Left ventricle myocardium superior (tissue), 1 donor: Measurements from ENCODE around the gene ZNF391. TPM values are rescaled to one million over a fixed set of nuclear protein-coding genes. Genes with fewer than 3 reads are reported as not detected.
A peak's percentile ranks its signal among the peaks of the same experiment; 100 is the strongest.
"Not testable (repeated sequence)": the region's sequence is repeated elsewhere in the genome, so short reads cannot be mapped to it uniquely, and the experiment has no call there.

ENCODE experiments used
- ATAC-seq: fragments of 200-7000 bp; cut with Tn5 transposase; one replicate; pipeline ENCODE4 v1.9.1; 2020; ENCODE audit warnings: mild to moderate bottlenecking, moderate library complexity
- DNase-seq: peaks from one replicate; pipeline ENCODE4 v3.0.0-alpha.2; 2020
- intact Hi-C: fragments of 100-400 bp; cut with micrococcal nuclease; formaldehyde crosslinking; loops from one replicate; pipeline ENCODE4 v1.11.0; 2022
- long read RNA-seq: library from polyadenylated mRNA; unstranded; transcript quantifications from one replicate; pipeline ENCODE4 v2.0.0, GENCODE V29; 2021
- total RNA-seq: library from RNA; stranded (reverse); fragmentation: NEBNext Ultra II Directional; extraction: Animal tissue kit (Norgen Biotek cat#: 25700); gene quantifications from one replicate; pipeline ENCODE4 v1.2.1, GENCODE V29; 2021
- donor health status: DM: no; HTN: yes; CAD: no; lungs with severe emphysema.

The ZNF391 gene
- total RNA-seq: 0.97 TPM
- long read RNA-seq, full-length matches to known transcripts: 2 of 2 reads
- long read RNA-seq, partial matches to known transcripts: 0 of 2 reads
- long read RNA-seq, other reads (novel, unspliced or antisense): 0 of 2 reads

DNA sequence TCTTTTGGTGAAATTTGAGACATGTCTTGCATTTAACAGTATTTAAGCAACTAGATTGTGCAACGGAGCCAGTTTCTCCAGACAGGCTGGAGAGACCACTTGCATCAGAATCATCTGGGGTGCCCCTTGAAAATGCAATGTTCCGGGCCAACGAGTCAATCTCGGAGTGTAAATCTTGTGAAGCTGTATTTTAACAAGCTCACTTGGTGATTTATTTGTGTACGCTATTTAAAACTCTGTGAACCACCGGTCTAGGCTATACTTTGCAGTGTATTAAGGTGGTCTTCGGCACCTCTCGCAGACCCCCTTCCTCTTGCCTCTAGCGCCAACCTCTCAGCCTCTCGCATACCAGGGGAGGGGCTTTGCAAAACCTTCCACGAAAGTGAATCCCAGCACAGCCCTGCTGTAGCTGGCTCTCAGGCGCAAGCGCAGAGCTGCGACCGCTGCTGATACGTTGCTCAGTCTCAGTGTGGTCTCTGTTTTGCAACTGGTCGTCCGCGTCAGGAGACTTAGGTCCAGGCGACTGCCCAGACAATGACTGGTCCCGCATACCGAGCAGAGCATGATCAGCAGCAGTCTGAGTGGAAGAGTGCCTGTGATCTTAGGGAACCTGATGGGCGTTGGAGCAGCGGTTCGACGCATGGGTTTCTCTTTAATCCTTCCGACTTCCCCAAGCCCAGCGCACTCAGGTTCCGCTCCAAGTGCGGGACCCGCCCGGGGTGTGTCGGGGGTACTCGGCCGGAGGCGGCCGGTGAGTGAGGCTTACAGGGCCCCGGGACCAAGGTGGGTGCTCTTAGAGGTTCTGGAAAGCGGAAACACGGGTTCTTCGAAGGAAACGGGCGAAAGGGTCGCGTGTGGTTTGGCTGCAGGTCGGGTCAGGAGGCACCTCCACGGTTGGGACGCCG is at the start of gene ZNF391:
Gene ZNF391 (plus strand): TSS at position 467 of the 905 bp plus-strand sequence. CDS start 11,612 bp downstream, outside the sequence.
- ATAC-seq (peak; percentile 97), DNase-seq (peak; percentile 80)
- intact Hi-C loops: no loop called here

DNA sequence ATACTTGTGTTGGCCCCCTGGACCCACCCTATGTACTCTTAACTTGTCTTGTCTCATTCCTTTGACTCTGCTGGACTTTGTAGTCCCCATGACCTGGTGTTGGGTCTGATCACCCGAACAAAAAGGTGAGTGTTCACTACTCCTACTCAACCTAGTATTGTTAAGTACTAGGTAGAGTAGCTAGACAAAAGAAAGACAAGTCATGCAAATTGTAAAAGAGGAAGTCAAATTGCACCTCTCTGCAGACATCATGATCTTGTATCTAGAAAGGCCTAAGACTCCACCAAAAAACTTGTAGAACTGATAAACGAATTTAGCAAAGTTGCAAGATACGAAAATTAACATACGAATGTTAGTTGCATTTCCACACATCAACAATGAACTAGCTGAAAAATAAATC is 35.7 kb upstream of the ZNF391 start:
- intact Hi-C loops: no loop called here
- ATAC-seq: no peak

DNA sequence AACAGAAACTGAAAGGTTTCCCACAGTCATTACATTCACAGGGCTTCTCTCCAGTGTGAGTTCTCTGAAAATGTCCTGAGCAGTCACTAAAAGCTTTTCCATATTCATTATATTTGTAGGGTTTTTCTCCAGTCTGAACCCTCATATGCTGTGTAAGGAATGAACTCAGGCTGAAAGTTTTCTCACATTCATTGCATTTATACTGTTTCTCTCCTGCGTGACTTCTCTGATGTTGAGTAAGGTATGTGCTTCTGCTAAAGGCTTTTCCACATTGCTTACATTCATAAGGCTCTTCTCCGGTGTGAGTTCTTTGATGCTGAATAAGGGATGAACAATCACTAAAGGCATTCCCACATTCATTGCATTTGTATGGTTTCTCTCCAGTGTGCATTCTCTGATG is 29.8 kb upstream of the ZNF391 start:
- DNase-seq (no peak), ATAC-seq (no peak)
- intact Hi-C loops: no loop called here

More for the DNA sequence above, 35.7 kb upstream of the ZNF391 start:
- DNase-seq: no peak

DNA sequence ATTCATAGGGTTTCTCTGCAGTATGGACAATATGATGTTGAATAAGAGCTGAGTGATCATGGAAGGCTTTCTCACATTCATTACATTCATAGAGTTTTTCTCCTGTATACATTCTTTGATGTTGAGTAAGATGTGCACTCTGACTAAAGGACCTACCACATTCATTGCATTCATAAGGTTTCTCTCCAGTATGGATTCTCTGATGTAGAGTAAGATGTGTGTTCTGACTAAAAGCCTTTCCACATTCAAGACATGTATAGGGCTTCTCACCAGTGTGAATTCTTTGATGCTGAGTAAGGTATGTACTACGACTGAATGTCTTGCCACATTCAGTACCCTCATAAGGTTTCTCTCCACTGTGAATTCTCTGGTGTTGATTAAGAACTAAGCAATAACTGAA is 29.3 kb upstream of the ZNF391 start:
- DNase-seq (no peak), ATAC-seq (no peak)
- intact Hi-C loops: no loop called here

DNA sequence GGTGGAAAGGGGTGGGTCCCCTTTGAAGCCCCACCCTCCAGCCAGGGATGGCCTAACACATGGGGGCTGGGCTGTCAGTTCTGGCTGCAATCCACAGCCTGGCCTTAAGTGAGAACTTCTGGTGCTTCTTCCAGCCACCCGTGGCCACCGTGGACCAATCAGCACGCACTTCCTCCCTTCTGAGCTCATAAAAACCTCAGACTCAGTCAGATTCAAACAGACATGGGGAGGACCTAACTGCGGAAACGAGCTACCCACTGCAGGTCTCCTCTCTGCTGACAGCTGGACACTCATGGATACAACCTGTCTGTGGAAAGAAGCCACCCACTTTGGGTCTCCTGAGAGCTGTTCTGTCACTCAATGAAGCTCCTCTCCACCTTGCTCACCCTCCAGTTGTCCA is 20.4 kb upstream of the ZNF391 start:
- ATAC-seq (no peak), DNase-seq (no peak)
- intact Hi-C loops: no loop called here

DNA sequence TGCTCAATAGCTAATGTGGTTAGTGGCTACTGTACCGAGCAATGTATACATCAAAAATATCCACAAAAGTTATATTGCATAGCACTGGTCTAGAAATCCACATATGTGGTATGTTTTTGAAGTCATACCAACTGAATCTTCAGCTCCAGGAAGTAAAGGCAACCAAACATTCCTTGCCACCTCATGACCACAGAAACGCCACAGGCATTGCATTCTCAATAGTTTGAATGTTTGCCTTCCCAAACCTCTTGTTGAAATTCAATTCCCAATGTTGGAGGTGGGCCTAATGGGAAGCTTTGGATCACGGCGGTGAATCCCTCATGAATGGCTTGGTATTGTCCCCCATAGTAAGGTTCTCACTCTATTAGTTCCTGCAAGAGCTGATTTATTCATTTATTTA is 18.2 kb upstream of the ZNF391 start:
- DNase-seq (no peak), ATAC-seq (no peak)
- intact Hi-C loops: no loop called here

DNA sequence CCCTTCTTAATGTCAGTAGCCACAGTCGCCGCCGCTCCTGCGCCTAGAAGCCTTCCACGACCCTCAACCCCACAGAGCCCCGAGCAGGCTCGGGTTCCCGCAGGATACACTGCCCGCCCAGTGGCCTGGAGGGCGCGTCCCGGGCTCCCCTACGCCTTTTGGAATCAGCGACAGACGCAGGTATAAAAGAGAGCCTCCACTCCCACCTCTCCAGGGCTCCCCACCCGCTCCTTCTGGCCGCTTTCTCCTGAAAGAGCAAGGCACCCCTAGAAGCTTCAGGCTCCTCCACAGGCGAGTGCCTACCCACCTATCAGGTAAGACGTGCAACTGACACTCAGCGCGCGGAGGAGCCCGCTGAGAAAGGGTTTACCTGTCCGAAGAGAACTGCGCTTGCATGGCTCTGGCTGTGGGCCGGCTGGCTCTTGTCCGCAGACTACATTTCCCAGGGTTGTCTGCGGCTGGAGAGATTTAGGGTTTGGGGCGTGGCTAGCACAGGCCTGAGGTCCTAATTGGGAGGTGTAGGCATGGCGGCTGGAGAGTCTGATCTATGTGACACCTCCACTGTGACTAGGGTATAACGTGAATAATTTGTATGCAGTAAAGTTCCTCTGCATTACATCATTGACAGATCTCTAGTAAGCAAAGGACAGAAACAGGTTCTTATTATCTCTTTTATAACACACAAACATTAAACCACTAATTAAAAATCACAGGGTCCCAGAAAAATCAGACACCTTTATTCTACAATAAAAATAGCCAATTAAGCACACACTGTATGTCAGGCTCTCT is 13.5 kb upstream of the ZNF391 start:
- peak; percentile 84 for DNase-seq
- intact Hi-C loops: no loop called here
- peak; percentile 100 for ATAC-seq

DNA sequence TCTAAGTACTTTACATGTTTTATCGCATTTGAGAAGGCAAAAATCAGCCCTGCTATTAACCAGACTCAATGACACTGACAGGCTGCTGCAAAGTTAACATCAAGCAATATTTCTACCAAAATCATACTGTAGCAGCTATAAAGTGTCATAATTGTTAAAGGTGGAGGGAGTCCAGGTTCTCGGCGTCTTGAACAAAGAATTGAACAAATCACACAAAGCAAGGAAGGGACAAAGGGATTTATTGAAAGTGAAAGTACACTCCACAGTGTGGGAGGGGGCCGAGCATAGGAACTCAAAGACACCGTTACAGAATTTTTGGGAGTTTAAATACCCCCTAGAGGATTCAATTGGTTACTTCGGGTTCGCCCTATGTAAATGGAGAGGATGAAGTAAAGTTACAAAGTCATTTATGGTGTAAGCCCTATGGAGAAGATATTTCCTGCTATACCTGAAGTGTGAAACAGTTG is 12.9 kb upstream of the ZNF391 start:
- no peak for DNase-seq
- intact Hi-C loops: no loop called here
- ATAC-seq: no peak

DNA sequence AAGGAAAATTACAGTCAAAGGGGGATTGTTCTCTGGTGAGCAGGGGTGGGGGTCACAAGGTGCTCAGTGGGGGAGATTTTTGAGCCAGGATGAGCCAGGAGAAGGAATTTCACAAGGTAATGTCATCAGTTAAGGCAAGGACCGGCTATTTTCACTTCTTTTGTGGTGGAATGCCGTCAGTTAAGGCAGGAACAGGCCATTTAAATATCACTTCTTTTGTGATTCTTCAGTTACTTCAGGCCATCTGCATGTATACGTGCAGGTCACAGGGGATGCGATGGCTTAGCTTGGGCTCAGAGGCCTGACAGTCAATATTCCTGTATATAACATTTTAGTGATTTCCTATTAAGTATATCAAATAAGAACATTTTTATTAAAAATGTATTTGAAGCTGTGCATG is 10.2 kb upstream of the ZNF391 start:
- intact Hi-C loops: not testable (repeated sequence)

DNA sequence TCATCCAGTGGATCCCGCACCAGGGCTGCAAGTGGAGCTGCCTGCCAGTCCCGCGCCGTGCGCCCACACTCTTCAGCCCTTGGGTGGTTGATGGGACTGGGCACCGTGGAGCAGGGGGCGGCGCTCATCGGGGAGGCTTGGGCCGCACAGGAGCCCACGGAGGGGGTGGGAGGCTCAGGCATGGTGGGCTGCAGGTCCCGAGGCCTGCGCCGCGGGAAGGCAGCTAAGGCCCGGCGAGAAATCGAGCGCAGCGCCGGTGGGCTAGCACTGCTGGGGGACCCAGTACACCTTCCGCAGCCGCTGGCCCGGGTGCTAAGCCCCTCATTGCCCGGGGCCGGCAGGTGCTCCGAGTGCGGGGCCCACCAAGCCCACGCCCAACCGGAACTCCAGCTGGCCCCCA is 7.6 kb upstream of the ZNF391 start:
- DNase-seq, intact Hi-C loops, ATAC-seq: not testable (repeated sequence)

More for the DNA sequence above, 10.2 kb upstream of the ZNF391 start:
- ATAC-seq, DNase-seq: not testable (repeated sequence)

DNA sequence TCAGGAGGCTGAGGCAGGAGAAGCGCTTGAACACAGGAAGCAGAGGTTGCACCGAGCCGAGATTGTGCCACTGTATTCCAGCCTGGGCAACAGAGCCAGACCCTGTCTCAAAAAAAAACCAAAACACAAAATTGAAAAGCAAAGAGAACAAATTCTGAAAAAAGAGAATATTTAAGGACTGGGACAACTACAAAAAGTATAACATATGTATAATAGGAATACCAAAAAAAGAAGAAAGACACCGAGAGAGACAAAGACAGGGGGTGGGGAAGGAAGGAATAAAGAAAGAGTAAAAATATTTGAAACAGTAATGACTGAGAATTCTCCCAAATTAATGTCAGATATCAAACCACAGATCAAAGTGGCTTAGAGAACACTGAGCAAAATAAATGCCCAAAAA is 5.5 kb upstream of the ZNF391 start:
- DNase-seq (no peak), ATAC-seq (no peak)
- intact Hi-C loops: no loop called here

DNA sequence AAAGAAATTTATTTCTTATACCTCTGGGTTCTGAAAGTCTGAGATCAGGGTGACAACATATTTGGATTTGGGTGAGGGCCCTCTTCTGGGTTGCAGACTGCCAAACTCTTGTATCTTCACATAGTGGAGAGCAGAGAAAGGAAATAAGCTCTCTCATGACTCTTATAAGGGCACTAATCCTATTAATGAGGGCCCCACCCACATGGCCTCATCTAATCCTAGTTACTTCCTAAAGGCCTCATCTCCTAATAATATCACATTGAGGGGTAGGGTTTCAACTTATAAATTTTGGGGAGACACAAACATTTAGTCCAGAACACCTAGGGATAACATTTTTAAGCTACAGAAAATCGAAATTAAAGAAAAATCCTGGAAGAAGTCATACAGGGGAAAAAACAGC is 5.1 kb upstream of the ZNF391 start:
- DNase-seq: no peak
- intact Hi-C loops: no loop called here
- ATAC-seq: no peak

DNA sequence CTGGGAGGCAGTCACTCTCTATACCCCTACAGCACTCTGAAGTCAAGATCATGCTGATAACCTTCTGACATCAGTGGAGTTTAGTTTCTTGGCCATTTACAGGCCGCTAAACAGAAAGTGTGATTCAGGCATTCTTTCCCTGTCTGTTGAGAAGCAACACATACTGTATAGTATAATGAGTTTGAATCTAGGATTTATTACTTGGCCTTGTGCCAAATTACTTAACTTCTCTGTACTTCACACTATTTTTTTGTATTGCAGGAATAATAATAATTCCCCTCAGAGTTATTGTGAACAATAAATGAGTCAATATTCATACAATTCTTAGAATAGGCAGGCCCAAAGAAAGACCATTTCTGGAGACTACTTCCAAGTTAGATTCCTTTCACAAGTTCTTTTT is 4.1 kb downstream of the ZNF391 start:
- DNase-seq (no peak), ATAC-seq (no peak)
- intact Hi-C loops: no loop called here

DNA sequence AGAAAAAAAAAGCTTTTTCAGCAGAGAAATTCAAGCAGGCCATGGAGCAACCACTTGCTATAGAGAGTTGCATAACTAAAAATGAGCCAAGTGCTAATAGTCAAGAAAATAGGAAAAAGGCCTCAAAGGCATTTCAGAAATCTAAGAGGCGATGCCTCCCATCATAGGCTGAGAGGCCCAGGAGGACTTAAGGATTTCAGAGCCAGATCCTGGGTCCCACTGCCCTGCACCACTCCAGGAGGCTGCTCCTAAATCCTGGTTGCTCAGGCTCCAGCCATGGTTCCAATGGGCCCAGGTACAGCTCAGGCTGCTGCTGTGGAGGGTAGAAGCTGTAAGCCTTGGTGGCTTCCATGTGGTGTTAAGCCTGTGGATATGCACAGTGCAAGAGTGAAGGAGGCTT is 5.5 kb downstream of the ZNF391 start:
- no peak for DNase-seq
- intact Hi-C loops: no loop called here
- ATAC-seq: no peak

DNA sequence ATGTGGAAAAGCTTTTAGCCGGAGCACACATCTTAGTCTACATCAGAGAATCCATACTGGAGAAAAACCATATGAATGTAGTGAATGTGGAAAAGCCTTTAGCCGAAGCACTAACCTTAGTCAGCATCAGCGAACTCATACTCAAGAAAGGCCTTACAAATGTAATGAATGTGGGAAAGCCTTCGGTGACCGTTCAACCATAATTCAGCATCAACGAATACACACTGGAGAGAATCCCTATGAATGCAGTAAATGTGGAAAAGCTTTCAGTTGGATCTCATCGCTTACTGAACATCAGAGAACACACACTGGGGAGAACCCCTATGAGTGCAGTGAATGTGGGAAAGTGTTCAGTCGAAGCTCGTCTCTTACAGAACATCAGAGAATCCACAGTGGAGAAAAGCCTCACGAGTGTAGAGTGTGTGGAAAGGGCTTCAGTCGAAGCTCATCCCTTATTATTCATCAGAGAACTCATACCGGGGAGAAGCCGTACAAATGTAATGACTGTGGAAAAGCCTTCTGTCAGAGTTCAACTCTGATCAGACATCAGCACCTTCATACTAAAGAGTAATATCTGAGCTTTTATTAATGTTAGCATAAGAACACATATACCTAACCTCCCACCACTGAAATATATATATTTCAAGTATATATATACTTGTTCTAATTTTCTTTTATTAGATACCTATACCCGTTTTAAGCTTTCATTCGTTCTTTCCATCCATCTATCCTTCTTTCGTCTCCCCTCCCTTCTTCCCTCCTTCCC is 12.5 kb downstream of the ZNF391 start:
- DNase-seq (no peak), ATAC-seq (no peak)
- intact Hi-C loops: no loop called here

DNA sequence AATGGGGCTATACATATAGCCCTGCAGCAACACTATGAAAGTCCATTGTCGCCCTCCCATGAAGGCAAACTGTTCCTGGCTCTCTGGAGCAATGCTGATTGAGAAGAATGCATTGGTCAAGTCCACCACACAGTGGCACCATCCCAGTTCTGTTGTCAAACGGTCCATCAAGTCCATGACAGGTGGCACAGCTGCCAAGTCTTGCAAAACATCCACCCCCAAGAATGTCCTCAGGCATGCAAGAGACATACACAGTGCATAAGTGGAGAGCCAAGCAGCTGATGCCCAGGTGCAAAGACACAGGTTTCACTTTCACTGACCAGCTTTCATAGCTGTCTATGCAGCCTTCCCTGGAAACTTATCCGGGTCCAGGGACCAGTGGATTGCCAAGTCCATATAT is 17.5 kb downstream of the ZNF391 start:
- ATAC-seq: no peak

DNA sequence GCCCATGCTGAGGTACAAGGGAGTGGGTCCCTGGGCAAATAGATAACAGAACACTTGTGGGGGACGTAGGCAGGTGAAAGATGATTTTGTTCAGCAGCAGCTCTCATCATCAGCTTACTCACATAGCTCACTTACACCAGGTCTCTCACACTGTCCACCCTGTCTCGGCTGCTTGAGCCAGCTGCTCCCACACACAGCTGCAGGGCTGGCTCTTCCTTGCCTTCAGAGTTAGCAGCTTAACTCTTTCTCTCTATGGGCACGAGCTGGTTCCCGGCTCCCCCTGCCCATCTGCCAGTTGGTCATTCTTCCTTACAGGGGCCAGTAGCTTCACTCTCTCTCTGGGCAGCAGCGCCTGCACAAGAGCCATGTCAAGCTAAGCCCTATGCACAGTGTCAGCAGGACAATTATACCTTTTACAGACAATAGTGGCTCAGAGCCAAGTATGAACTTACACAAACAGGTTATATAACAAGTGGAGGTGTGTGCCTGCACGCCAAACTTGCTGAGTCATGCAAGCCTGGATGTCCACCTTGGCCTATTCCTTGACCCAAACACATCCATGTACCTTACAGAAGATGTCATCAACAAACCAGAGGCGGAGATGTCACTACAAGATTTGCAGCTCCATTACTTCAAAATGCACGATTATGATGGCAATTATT is 18.7 kb downstream of the ZNF391 start:
- intact Hi-C loops: no loop called here
- ATAC-seq (no peak), DNase-seq (no peak)

More for the DNA sequence above, 17.5 kb downstream of the ZNF391 start:
- intact Hi-C loops: no loop called here
- DNase-seq: no peak

DNA sequence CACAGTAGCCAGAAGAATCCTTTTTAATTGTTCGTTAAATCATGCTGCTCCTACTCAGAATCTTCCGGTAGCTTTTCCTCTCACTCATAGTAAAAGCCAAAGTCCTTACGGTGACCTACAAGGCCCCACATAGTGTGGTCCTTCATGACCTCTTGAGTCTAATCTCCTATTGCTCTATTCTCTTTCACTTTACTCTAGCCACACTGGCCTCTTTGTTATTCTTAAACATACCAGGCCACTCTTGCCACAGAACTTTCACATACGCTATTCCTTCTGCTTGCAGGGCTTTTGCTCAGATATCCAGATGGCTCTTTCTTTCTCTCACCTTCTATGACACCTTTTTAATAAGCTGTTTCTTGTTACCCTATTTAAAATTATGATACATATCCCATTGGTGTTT is 25.7 kb downstream of the ZNF391 start:
- intact Hi-C loops: no loop called here
- DNase-seq: no peak
- no peak for ATAC-seq

DNA sequence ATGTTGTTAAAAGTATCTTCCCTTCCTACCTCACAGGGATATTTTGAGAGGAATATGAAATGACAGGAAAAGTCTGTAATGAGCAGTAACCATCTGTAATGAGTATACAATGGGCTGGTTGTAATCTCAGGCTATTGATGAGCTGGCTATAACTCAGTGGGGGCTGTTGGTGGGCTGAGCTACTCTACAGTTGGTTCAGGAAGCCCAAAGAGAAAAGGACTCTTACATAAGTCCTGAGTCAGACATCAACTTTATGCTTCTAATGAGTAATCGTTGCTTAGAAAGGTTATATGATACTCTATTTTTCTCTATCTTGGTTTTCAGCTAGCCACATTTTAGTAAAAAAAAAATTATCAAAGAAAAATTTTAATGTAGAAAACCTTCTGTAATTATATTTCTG is 26.4 kb downstream of the ZNF391 start:
- intact Hi-C loops: no loop called here
- no peak for DNase-seq
- no peak for ATAC-seq
